Stimulated activated CD8-positive, alpha-beta memory T cell treated with anti-CD3 and anti-CD28 coated beads, Interleukin-4, amount 100 ng/mL, for 1 hour (primary cell): ENCODE data around the gene GPX4.
A peak's percentile ranks its signal among the peaks of the same experiment; 100 is the strongest.

Experiments used
- DNase-seq, 2 donors: peaks; one replicate each; pipeline ENCODE4 v3.0.0-alpha.2; 2020; ENCODE audit warnings: low read depth in 2 of 2, low spot score in 1 of 2

The GPX4 gene

GRCh38 chr19:1130771-1131717 is 27.2 kb downstream of the GPX4 start:
- DNase-seq: no peak

DNA sequence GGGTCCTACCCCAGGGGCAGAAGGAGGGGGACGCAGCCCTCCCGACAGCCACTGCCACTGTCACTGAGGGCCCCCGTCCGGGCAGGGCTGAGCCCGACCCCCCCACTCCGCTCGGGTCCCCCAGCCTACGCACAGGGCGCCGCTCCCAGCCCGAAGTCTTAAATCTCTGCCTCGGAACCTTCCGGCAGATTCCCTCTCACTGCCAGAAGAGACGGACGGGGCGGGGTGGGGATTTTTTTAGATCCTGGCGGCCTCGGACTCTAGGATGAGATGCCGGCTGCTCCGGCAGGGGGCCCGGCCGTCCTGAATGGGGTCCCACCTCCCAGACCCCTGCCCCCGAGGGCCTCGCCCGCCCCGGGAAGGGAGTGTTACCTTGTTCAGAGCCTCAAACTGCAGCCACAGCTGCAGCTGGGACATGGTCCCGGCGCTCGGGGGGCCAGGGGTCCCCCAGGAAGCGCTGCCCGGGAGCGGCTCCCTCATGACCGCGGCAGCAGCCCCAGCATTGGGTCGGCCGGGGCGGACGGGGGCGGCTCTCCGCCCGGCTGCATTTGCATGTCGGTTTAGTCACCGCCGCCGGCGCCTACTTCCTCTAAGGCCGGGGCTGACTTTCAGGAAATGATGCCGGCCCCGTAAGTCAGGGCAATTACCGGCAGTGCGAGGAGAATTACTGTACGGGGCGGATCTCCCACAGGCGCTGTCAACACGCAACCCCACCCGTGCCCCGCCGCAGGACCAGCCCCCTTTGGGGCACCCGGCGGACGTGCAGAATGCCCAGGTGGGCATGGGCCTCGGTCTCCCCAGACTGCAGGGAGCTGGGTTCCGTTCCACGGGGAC is 28.1 kb downstream of the GPX4 start:
- DNase-seq: peak; percentile 64 to 73

DNA sequence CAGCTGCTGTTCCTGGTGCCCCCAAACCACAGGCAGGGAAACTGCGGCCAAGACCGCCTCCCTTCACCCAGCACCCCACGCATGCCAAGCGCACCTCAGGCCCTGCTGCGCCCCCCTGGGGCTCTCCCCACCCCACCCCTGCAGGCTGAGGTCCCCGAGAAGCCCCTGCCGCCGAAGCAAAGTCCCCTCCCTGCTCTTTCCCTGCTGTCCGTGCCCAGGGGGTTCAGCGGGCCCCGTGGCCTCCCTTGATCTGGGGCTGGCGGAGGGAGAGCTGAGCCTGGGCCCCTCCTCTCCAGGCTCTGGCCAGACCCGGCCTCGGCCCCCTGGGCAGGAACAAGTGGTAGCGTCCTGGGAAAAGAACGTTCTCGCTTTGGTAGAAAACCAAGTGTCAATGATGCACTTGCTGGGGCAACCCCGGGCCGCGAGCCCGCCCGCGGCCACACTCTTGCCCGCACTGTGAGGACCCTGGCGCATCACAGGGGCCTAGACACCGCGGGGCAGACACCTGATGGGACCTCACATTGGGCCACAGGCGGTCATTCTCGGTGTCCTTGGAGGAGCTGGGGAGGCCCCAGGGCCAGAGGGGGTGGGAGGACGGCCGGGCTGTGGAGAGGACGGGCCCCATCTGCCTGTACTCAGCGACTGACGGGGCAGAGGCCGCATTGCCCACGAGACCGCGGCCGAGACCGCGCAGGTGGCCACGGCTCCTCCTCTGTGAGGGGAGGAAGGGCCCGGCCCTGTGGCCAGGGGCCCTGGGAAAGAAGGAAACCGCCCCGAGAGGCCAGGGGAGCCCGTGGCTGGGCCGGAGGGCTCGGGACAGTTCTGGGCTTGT is 29.0 kb downstream of the GPX4 start:
- DNase-seq: no peak

DNA sequence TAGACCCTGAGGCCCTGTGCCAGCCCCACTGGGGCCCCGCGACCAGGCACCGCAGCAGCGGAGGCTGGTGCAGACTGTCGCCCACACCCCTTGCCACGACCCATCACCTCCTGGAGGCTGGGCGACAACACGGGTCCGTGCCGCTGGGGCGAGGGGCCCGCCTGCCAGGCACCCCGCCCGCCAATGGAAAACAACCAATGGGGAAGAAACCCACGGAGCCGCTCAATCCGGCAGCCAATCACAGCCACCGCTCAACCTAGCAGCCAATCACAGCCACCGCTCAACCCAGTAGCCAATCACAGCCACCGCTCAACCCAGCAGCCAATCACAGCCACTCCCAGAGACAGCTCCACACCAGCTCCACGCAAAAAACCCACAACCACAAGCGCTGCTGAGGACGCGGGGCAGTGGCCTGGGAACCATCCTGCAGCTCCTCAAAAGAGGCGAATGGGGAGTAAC is 29.7 kb downstream of the GPX4 start:
- peak; percentile 38 to 50 for DNase-seq

DNA sequence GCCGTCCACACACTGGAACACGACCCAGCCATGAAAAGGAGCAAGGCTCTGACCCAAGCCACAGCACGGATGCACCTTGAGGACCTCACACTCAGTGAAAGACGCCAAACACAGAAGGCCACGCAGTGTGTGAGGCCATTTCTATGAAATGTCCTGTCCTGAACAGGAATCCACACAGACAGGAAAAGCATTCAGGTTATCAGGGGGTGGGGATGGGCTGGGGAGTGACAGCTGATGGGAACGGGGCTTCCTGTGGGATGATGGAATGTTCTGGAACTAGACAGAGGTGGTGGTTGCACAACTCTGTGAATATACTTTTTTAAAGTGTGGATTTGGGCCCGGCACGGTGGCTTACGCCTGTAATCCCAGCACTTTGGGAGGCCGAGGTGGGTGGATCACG is 30.6 kb downstream of the GPX4 start:
- no peak for DNase-seq

DNA sequence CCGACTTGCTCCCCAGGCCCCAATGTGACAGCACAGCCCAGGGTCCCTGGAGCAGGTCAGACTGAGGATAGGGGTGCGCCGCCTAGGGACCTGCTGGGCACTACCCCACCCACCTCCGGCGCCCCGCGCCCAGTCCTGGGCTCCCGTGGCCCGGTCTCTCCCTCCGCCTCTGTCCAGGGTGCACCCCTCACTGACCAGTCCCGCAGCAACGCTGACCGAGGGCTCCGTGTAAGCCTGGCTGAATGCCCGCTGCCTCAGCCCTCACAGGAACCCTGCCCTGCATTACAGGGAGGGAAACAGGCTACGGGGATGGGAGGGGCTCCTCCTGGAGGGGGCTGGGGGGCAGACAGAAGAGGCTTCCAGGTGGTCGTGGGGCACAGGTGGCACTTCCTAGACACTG is 31.7 kb downstream of the GPX4 start:
- DNase-seq: no peak

GRCh38 chr19:1136201-1136600 is 32.4 kb downstream of the GPX4 start:
- DNase-seq: no peak

DNA sequence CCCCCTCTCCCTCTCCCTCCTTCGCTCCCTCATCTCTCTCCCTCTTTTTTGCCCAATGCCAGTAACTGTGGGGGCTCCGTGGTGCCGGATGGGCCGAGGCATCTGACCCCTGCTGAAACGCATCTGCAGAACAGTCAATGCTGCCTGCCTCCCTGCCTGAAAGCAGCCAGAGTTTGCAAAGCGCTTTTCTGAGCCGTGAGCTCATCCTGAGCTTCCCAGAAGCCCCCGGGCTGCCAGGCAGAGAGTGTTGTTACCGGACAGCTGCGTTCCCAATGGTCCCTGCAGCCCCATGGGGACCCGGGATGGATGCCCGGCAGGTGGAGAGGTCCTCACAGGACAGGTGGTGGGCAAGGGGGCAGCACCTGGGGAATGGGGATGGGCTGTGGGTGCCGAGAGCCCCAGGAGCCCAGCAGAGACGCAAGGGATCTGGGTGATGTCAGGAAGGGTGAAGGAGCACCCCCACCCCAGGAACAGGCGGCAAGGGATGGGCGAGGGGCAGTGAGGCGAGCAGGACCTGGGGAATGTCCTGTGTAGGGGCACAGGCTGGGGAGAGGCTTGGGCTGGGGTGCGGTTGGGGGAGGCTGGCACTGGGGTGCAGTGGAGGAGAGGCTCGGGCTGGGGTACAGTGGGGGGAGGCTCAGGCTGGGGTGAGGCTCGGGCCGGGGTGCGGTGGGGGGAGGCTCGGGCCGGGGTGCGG is 33.0 kb downstream of the GPX4 start:
- DNase-seq: no peak

DNA sequence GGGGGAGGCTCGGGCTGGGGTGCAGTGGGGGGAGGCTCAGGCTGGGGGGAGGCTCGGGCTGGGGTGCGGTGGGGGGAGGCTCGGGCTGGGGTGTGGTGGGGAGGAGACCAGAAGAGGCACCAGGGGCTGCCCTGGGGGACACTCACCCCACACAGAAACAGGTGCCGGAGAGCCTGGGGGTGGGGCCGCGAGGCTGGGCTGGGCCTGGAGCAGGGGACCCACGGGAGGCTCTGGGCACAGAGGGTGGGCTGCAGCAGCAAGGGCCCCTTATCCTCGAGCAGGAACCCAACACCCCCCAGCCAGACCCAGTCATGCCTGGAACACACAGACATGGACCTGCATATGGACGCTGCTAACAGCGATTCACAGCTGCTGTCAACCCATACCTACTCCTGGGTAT is 34.3 kb downstream of the GPX4 start:
- no peak for DNase-seq

DNA sequence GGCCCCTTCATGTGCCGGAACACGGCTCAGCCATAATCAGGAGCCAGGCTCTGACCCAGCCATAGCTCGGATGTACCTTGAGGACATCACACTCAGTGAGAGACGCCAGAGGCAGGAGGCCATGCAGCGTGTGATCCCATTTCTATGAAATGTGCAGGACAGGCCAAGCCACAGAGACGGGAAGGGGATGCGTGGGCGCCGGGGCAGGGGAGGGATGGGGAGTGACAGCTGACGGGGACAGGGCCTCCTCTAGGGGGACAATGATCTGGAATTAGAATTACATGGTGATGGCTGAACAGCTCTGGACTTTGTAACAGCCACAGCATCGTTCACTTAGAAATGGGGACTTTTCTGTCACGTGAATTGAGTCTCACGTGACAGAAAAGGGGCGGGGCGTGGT is 35.3 kb downstream of the GPX4 start:
- no peak for DNase-seq

DNA sequence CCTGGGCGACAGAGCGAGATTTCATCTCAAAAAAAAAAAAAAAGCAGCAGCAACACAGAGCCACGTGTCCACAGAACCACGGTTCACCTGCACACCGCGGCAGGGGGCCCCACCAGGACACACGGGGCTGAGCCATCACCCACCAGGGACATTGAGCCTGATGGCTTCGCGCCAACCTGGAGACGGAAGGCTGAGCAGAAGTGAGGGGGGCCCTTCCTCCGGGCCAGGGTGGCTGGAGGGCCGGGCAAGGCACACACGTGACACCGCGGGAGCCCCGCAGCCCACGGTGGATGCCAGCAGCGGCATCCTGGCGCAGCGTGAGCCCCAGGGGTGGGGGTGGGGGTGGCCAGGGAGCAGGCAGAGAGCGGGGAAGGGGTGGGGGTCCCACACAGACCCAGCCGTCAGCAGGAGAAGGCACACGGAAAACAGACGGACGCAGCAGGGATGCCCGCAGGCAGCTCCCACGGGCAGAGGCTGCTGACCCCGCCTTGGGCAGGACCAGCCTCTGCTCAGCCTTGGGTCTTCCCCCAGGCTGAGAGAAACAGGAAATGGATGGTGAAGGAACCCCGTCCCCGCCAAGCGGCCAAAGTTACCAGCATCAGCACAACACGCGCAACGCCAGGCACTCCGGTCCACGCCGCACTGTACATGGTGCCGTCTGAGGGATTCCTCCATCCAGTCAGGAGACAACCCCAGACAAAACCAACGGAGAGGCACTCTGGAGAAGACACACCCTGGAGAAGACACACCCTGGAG is 36.7 kb downstream of the GPX4 start:
- DNase-seq: no peak

DNA sequence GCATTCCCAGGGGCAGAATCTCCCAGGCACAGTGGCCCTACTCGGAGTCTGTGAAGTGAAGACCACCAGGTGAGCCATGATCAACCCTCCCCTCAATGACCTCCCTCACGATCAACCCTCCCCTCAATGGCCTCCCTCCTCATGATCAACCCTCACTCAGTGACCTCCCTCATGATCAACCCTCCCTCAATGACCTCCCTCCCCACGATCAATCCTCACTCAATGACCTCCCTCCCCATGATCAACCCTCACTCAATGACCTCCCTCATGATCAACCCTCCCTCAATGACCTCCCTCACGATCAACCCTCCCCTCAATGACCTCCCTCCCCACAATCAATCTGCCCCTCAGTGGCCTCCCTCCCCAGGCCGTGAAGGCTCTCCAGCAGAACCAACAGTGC is 38.1 kb downstream of the GPX4 start:
- no peak for DNase-seq

DNA sequence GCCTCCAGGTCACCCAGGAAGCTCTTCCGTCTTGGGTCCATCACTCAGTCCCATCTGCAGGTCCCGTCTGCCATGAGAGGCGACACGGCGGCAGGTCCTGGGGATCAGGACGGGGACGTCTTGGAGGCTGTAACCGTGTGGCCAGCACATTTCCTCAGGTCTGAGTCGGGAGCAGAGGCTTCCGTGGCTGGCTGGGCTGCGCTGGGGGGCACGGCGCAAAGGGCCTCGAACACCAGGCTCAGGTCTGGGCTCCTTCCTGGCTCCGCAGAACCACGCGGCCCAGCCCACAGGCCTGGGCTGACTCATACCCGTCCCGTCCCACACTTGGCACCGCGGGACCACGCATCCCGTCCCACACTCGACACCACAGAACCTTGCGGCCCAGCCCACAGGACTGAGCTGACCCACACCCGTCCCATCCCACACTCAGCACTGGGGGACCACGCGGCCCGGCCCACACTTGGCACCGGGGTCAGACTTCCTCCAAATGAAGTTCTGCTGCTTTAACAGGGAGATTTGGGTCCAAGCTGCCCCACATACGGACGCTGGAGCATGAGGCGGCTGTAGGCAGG is 40.1 kb downstream of the GPX4 start:
- no peak for DNase-seq

GRCh38 chr19:1144741-1145140 is 40.9 kb downstream of the GPX4 start:
- DNase-seq: no peak

- no peak for DNase-seq
These were observed 42.0 kb downstream of the GPX4 start for GRCh38 chr19:1145635-1146411.

GRCh38 chr19:1146412-1146699 is 42.6 kb downstream of the GPX4 start:
- no peak for DNase-seq

DNA sequence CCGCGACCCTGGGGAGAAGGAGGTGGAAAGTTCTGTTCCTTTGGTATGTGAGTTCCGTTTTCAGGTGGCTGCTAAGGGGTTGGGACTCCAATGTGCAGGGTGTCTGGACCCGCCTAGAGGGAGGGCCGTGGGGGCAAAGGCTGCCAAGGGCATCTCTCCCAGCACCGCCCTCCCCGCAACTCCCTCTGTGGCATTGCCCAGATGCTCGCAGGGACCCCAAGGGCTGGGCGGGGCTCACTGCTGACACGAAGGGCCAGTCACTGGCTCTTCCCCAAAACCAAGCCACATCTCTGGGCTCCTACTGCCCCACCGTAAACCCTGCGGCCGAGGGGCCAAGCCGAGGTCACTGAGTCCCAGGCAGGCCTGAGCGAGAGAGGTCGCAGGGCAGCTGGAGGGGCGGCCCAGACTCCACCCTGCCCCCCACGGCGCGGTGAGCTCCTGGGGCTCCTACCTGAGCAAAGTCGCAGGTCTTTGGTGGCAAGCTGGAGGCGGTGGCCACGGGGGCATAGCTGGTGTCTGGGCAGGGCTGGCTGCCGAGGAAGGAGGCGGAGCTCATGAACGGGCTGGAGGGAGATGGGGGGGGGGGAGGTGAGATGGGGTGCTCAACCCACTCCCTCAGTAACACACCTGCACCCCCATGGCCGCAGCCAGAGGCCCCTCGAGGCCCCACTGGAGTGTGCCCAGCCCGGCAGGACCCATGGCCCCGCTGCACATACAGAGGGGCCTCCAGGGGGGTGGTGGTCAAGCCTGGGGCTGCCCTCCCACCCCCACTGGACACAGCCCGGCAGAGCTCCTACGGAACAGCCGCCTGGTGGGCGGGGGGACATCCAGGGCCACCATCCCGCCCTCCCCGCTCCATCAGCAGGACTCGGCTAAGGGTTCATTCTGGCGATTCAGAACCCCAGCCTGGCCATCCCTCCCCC is 43.3 kb downstream of the GPX4 start:
- no peak for DNase-seq
